ENCODE data around the gene ACOX2.

DNA sequence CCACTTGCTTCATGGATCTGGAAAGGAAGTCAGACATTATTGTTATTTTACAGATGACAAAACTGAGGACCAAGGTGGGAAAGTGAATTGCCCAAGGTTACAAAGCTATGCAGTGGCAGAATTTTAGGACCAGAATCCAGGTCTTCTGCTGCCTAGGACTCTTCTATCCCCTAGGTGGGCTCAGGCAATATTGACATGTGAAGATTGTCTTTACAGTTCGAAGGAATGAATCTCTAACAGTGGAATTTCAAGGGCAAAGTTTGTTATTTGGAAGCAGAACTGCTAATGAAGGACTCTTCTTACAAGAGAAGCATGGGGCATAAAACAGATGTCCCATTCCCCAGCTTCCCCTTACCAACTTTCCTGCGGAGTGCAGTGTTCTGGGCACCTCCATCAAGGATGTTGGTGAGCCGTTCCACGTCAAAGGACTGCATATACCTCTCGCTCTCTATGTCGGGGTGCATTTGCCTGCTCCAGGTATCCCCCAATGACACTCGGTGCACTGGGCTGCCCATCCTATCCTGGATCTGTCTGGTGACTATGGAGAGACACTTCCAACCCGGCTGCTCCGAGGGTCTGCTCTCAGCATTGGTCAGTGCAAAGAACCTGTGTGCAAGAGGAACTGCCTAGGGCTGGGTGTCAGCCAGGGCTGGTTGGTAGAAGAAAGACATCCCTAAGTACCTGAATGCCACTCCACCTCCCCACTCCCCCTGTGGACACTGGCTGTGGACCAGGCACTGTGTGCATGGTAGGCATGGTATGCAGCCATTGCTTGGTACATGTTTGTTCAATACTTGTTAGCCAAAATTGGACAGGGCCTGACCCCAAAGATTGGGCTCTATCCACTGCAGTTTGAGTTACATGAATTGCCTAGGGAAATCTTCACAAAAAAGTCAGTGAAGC lies 2.1 kb downstream of the ACOX2 start:
- TF ChIP-seq, protein P1, sequence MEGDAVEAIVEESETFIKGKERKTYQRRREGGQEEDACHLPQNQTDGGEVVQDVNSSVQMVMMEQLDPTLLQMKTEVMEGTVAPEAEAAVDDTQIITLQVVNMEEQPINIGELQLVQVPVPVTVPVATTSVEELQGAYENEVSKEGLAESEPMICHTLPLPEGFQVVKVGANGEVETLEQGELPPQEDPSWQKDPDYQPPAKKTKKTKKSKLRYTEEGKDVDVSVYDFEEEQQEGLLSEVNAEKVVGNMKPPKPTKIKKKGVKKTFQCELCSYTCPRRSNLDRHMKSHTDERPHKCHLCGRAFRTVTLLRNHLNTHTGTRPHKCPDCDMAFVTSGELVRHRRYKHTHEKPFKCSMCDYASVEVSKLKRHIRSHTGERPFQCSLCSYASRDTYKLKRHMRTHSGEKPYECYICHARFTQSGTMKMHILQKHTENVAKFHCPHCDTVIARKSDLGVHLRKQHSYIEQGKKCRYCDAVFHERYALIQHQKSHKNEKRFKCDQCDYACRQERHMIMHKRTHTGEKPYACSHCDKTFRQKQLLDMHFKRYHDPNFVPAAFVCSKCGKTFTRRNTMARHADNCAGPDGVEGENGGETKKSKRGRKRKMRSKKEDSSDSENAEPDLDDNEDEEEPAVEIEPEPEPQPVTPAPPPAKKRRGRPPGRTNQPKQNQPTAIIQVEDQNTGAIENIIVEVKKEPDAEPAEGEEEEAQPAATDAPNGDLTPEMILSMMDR (IDR thresholded peaks at IDR 0.05; ENCODE audit: low read depth, low read length, missing input control): no peak
- TF ChIP-seq NR2F2 (IDR thresholded peaks at IDR 0.05) (no peak), EGR1 (IDR thresholded peaks at IDR 0.05; ENCODE audit: low read depth in 2 of 2) (no peak), RAD21 (IDR thresholded peaks at IDR 0.05) (no peak)
- TF ChIP-seq, protein P2, sequence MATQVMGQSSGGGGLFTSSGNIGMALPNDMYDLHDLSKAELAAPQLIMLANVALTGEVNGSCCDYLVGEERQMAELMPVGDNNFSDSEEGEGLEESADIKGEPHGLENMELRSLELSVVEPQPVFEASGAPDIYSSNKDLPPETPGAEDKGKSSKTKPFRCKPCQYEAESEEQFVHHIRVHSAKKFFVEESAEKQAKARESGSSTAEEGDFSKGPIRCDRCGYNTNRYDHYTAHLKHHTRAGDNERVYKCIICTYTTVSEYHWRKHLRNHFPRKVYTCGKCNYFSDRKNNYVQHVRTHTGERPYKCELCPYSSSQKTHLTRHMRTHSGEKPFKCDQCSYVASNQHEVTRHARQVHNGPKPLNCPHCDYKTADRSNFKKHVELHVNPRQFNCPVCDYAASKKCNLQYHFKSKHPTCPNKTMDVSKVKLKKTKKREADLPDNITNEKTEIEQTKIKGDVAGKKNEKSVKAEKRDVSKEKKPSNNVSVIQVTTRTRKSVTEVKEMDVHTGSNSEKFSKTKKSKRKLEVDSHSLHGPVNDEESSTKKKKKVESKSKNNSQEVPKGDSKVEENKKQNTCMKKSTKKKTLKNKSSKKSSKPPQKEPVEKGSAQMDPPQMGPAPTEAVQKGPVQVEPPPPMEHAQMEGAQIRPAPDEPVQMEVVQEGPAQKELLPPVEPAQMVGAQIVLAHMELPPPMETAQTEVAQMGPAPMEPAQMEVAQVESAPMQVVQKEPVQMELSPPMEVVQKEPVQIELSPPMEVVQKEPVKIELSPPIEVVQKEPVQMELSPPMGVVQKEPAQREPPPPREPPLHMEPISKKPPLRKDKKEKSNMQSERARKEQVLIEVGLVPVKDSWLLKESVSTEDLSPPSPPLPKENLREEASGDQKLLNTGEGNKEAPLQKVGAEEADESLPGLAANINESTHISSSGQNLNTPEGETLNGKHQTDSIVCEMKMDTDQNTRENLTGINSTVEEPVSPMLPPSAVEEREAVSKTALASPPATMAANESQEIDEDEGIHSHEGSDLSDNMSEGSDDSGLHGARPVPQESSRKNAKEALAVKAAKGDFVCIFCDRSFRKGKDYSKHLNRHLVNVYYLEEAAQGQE (IDR thresholded peaks at IDR 0.05): no peak
